Vagina (tissue), 2 donors: ENCODE results near the gene DNAH1.

Source experiments
- POLR2A ChIP-seq, 2 donors: fragments of 450-650 bp; IDR thresholded peaks; one replicate each; pipeline ENCODE4 v1.6.1; 2017; ENCODE audit warnings: antibody characterized with exemption in 2 of 2, mild to moderate bottlenecking in 2 of 2, moderate library complexity in 2 of 2
- POLR2AphosphoS5 ChIP-seq, 2 donors: sonication (generic); formaldehyde crosslinking; IDR thresholded peaks; one replicate each; pipeline ENCODE4 v1.9.0; 2017; ENCODE audit warnings: antibody characterized with exemption in 2 of 2, mild to moderate bottlenecking in 2 of 2, low read depth in 1 of 2; ENCODE audit not compliant: insufficient read depth in 1 of 2
- TF ChIP-seq, protein P1 (sequence below), 3 experiments: fragments of 450-650 bp in 2 of 3; fragments of 200-600 bp in 1 of 3; sonication (generic) in 1 of 3; IDR thresholded peaks; one replicate each; pipeline ENCODE4 v1.5.1; 2017 to 2019; ENCODE audit warnings: antibody characterized with exemption in 3 of 3, mild to moderate bottlenecking in 2 of 3, moderate library complexity in 2 of 3

GRCh38 chr3:52347716-52348635 lies 31.9 kb downstream of the DNAH1 start:
- TF ChIP-seq, protein P1, sequence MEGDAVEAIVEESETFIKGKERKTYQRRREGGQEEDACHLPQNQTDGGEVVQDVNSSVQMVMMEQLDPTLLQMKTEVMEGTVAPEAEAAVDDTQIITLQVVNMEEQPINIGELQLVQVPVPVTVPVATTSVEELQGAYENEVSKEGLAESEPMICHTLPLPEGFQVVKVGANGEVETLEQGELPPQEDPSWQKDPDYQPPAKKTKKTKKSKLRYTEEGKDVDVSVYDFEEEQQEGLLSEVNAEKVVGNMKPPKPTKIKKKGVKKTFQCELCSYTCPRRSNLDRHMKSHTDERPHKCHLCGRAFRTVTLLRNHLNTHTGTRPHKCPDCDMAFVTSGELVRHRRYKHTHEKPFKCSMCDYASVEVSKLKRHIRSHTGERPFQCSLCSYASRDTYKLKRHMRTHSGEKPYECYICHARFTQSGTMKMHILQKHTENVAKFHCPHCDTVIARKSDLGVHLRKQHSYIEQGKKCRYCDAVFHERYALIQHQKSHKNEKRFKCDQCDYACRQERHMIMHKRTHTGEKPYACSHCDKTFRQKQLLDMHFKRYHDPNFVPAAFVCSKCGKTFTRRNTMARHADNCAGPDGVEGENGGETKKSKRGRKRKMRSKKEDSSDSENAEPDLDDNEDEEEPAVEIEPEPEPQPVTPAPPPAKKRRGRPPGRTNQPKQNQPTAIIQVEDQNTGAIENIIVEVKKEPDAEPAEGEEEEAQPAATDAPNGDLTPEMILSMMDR (IDR thresholded peaks at IDR 0.05) = no peak
- no peak for TF ChIP-seq POLR2A (IDR thresholded peaks at IDR 0.05)
- TF ChIP-seq POLR2AphosphoS5 (IDR thresholded peaks at IDR 0.05; ENCODE audit: insufficient read depth in 1 of 2, low read depth in 1 of 2) = no peak
